SK-N-SH treated with all-trans-retinoic acid at 6 μM for 48 hours (cell line): ENCODE results near the gene PLCB4.

Experiments
- ATAC-seq: fragments of 200-7000 bp; cut with Tn5 transposase; 3 replicates; pipeline ENCODE4 v1.9.1; 2020; ENCODE audit warnings: mild to moderate bottlenecking, moderate library complexity
- ARNTL ChIP-seq: fragments of 450-650 bp; formaldehyde crosslinking; IDR thresholded peaks from 2 replicates; pipeline ENCODE4 v1.5.0; 2020; ENCODE audit warnings: low read depth, mild to moderate bottlenecking, moderate library complexity, borderline replicate concordance
- CREB5 ChIP-seq: fragments of 250-450 bp; sonication (Bioruptor Pico); IDR thresholded peaks from 2 replicates; pipeline ENCODE4 v1.5.1; 2020; ENCODE audit warnings: low read depth, mild to moderate bottlenecking, moderate library complexity
- GLIS3 ChIP-seq: fragments of 250-450 bp; sonication (Bioruptor Pico); IDR thresholded peaks from 2 replicates; pipeline ENCODE4 v1.5.0; 2020; ENCODE audit warnings: mild to moderate bottlenecking, moderate library complexity
- ISL1 ChIP-seq: fragments of 250-450 bp; sonication (Bioruptor Pico); IDR thresholded peaks from 2 replicates; pipeline ENCODE4 v2.1.2; 2022; ENCODE audit warnings: mild to moderate bottlenecking, moderate library complexity
- OSR1 ChIP-seq: fragments of 250-450 bp; sonication (Bioruptor Pico); IDR thresholded peaks from 2 replicates; pipeline ENCODE4 v1.8.0; 2022; ENCODE audit warnings: moderate library complexity, mild to moderate bottlenecking, inconsistent platforms
- PATZ1 ChIP-seq: fragments of 250-450 bp; sonication (Bioruptor Pico); IDR thresholded peaks from 2 replicates; pipeline ENCODE4 v1.8.0; 2020; ENCODE audit warnings: mild to moderate bottlenecking, moderate library complexity, borderline replicate concordance
- POU6F1 ChIP-seq: fragments of 250-450 bp; sonication (Bioruptor Pico); IDR thresholded peaks from 2 replicates; pipeline ENCODE4 v1.8.0; 2021; ENCODE audit warnings: low read depth, mild to moderate bottlenecking, moderate library complexity, borderline replicate concordance
- PPARA ChIP-seq: fragments of 250-450 bp; sonication (Bioruptor Pico); IDR thresholded peaks from 2 replicates; pipeline ENCODE4 v1.5.0; 2020; ENCODE audit warnings: mild to moderate bottlenecking, borderline replicate concordance
- RARB ChIP-seq: fragments of 250-450 bp; sonication (Bioruptor Pico); IDR thresholded peaks from 2 replicates; pipeline ENCODE4 v1.8.0; 2021; ENCODE audit warnings: mild to moderate bottlenecking, moderate library complexity
- SNAI2 ChIP-seq: fragments of 250-450 bp; sonication (Bioruptor Pico); IDR thresholded peaks from 2 replicates; pipeline ENCODE4 v1.5.0; 2020; ENCODE audit warnings: mild to moderate bottlenecking, moderate library complexity
- TCF4 ChIP-seq: fragments of 250-450 bp; sonication (Bioruptor Pico); IDR thresholded peaks from 2 replicates; pipeline ENCODE4 v1.8.0; 2021; ENCODE audit warnings: mild to moderate bottlenecking, moderate library complexity, borderline replicate concordance
- TOX ChIP-seq: fragments of 250-450 bp; sonication (Bioruptor Pico); IDR thresholded peaks from 2 replicates; pipeline ENCODE4 v1.8.0; 2021; ENCODE audit warnings: mild to moderate bottlenecking, moderate library complexity, borderline replicate concordance
- ZC3H10 ChIP-seq: fragments of 250-450 bp; sonication (Bioruptor Pico); IDR thresholded peaks from 2 replicates; pipeline ENCODE4 v1.5.1; 2021; ENCODE audit warnings: mild to moderate bottlenecking, moderate library complexity
- ZFP3 ChIP-seq: fragments of 250-450 bp; sonication (Bioruptor Pico); IDR thresholded peaks from 2 replicates; pipeline ENCODE4 v1.5.0; 2020; ENCODE audit warnings: mild to moderate bottlenecking, moderate library complexity
- ZFP30 ChIP-seq: fragments of 450-650 bp; formaldehyde crosslinking; IDR thresholded peaks from 2 replicates; pipeline ENCODE4 v1.5.0; 2022; ENCODE audit warnings: mild to moderate bottlenecking, moderate library complexity
- ZNF565 ChIP-seq: fragments of 450-650 bp; formaldehyde crosslinking; conservative IDR thresholded peaks from 2 replicates; pipeline ENCODE4 v1.5.0; 2020; ENCODE audit warnings: low read depth, mild to moderate bottlenecking, moderate library complexity
- ZNF70 ChIP-seq: fragments of 450-650 bp; formaldehyde crosslinking; IDR thresholded peaks from 2 replicates; pipeline ENCODE4 v1.5.0; 2020; ENCODE audit warnings: mild to moderate bottlenecking, moderate library complexity
- ZNF8 ChIP-seq: fragments of 450-650 bp; formaldehyde crosslinking; IDR thresholded peaks from 2 replicates; pipeline ENCODE4 v1.5.0; 2020; ENCODE audit warnings: mild to moderate bottlenecking, moderate library complexity
- TF ChIP-seq, protein P1 (sequence below): fragments of 250-450 bp; sonication (Bioruptor Pico); IDR thresholded peaks from 2 replicates; pipeline ENCODE4 v1.5.1; 2021; ENCODE audit warnings: mild to moderate bottlenecking, moderate library complexity
- TF ChIP-seq, protein P2 (sequence below): fragments of 250-450 bp; sonication (Bioruptor Pico); IDR thresholded peaks from 2 replicates; pipeline ENCODE4 v1.5.0; 2020; ENCODE audit warnings: mild to moderate bottlenecking, moderate library complexity

Gene PLCB4

GRCh38 chr20:9061434-9061833 lies 7.5 kb upstream of the PLCB4 start:
- ATAC-seq = no peak
- TF ChIP-seq, protein P1, sequence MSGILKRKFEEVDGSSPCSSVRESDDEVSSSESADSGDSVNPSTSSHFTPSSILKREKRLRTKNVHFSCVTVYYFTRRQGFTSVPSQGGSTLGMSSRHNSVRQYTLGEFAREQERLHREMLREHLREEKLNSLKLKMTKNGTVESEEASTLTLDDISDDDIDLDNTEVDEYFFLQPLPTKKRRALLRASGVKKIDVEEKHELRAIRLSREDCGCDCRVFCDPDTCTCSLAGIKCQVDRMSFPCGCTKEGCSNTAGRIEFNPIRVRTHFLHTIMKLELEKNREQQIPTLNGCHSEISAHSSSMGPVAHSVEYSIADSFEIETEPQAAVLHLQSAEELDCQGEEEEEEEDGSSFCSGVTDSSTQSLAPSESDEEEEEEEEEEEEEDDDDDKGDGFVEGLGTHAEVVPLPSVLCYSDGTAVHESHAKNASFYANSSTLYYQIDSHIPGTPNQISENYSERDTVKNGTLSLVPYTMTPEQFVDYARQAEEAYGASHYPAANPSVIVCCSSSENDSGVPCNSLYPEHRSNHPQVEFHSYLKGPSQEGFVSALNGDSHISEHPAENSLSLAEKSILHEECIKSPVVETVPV = no peak
- TF ChIP-seq POU6F1 (CRISPR knock-in tag) (no peak), ZNF565 (CRISPR knock-in tag) (no peak), ISL1 (CRISPR knock-in tag) (no peak), ZFP3 (no peak), ARNTL (no peak)
- TF ChIP-seq, all 23 proteins: peak for 0

GRCh38 chr20:9062066-9062465 lies 6.8 kb upstream of the PLCB4 start:
- TF ChIP-seq ZNF8 (CRISPR knock-in tag) = no peak
- TF ChIP-seq SNAI2 (CRISPR knock-in tag) = no peak
- no peak for TF ChIP-seq GLIS3 (CRISPR knock-in tag)
- no peak for TF ChIP-seq CREB5
- no peak for TF ChIP-seq ZFP3
- no peak for TF ChIP-seq PATZ1 (CRISPR knock-in tag)
- TF ChIP-seq ZNF70 (CRISPR knock-in tag) = no peak
- no peak for TF ChIP-seq TCF4 (CRISPR knock-in tag)
- TF ChIP-seq RARB = no peak
- no peak for TF ChIP-seq TOX
- no peak for TF ChIP-seq OSR1 (CRISPR knock-in tag)
- TF ChIP-seq, protein P2, sequence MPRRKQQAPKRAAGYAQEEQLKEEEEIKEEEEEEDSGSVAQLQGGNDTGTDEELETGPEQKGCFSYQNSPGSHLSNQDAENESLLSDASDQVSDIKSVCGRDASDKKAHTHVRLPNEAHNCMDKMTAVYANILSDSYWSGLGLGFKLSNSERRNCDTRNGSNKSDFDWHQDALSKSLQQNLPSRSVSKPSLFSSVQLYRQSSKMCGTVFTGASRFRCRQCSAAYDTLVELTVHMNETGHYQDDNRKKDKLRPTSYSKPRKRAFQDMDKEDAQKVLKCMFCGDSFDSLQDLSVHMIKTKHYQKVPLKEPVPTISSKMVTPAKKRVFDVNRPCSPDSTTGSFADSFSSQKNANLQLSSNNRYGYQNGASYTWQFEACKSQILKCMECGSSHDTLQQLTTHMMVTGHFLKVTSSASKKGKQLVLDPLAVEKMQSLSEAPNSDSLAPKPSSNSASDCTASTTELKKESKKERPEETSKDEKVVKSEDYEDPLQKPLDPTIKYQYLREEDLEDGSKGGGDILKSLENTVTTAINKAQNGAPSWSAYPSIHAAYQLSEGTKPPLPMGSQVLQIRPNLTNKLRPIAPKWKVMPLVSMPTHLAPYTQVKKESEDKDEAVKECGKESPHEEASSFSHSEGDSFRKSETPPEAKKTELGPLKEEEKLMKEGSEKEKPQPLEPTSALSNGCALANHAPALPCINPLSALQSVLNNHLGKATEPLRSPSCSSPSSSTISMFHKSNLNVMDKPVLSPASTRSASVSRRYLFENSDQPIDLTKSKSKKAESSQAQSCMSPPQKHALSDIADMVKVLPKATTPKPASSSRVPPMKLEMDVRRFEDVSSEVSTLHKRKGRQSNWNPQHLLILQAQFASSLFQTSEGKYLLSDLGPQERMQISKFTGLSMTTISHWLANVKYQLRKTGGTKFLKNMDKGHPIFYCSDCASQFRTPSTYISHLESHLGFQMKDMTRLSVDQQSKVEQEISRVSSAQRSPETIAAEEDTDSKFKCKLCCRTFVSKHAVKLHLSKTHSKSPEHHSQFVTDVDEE (CRISPR knock-in tag) = no peak
- no peak for TF ChIP-seq ZFP30 (CRISPR knock-in tag)
- no peak for ATAC-seq

DNA sequence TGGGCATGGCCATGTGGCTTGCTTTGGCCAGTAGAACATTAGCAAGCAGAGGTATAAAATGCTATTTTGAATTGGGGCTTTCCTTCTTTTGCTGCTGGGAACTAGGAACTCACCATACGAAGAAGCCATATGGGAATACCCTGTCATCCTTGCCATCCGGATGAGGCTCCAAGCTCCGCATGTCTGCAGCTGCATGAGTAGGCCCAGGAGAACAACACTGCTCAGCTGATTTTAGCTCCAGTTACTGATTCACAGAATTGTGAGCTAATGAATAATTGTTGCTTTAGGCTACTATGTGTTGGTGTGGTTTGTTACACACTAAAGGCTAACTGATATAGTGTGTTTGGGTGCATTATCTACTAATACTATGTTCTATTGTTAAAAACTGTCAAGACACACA lies 2.7 kb upstream of the PLCB4 start:
- TF ChIP-seq ISL1 (CRISPR knock-in tag) (no peak), OSR1 (CRISPR knock-in tag) (no peak), ARNTL (no peak), RARB (no peak), PPARA (CRISPR knock-in tag) (no peak), CREB5 (no peak), ZC3H10 (CRISPR knock-in tag) (no peak), GLIS3 (CRISPR knock-in tag) (no peak)
- TF ChIP-seq, protein P1 = no peak
- TF ChIP-seq, all 23 proteins: peak for 0
- no peak for ATAC-seq
